ENCODE data around the gene GATA2.

Gene GATA2

DNA sequence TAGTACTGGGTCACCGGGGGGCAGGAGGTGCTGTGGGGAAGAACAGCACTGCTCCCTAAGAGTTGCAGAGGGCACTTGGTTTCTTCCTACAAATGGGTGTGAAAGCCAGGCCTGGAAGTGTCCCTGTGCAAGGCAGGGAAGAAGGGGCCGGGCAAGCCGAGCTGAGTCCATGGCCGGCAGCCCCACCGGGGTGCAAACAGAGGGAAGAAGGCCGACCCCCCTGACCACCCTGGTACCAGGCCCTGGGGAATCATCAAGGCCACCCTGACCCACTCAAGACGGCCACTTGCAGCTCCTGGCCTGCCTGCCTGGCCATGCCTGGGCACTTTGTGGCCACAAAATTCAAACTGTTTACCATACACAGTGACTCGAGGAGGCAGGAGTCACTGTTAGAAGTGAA lies 17.6 kb downstream of the GATA2 start:
- FAIRE-seq: no peak
- no peak for DNase-seq (ENCODE audit: low spot score)

DNA sequence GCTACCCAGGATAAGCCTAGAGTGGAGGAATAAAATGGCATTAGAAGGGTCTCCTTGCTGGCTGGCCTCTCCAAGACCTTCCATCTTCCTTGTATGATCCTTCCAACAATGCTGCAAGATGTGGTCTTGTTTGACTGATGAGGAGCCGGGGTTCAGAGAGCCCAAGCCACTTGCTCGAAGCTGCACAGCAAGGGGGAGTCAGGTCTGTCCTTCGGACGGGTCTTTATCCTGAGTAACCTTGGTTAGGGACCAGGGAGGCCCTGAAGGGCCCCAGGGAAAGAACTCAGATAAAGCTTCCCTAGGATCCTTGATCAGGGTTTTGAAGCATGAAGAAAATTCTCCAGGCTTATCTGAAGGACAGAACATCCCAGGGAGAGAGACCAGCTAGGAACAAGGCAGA lies 19.3 kb downstream of the GATA2 start:
- DNase-seq (ENCODE audit: low spot score) (no peak), FAIRE-seq (no peak)

DNA sequence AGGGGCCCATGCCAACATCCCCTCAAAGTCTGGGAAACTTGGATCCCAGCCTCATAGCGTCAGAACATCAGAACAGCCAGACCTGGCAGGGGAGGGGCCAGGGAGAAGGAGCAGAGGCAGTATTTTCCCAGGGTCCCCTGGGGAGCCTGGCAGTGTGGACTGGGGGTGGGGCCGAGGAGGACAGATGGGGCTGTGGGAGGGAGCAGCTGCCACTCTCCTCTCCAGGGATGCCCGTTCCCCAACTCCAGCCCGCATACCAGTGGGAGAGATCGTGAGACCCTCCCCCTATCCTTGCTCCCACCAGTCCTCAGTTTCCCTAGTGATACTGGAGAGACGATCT lies 19.9 kb downstream of the GATA2 start:
- DNase-seq (ENCODE audit: low spot score): no peak
- no peak for FAIRE-seq

DNA sequence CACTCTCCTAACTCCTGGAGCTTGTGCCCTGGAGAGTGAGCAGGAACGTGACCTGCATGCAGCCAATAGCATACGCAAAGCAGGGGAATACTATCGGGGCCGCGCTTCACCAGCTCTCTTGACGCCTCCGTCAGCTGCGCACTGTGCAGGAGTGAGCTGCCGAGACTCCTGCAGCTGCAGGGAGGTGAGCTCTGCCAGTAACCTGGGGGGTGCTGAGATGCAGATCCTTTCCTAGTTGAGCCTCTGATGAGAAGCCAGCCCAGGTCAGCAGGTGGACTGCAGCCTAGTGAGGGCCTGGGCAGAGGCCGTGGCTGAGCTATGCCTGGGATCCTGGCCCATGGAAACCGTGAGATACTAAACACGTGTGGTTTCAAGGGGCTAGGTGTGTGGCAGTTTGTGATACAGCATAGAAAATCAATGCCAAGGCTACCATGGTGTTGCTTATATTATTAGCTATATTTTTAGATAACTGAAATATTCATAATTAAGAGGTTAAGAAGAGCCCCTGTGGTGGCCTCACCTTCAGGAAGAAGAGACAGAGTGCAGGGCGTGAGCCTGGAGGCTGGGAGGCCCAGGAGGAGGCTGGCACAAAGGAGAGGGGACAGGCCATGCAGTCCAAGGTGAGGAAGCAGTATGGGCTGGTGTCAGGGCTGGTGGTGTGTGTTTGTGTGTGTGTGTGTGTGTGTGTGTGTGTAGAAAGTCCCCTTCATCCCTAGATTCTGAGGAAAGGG lies 20.4 kb downstream of the GATA2 start:
- no peak for FAIRE-seq
- DNase-seq (ENCODE audit: low spot score): no peak

DNA sequence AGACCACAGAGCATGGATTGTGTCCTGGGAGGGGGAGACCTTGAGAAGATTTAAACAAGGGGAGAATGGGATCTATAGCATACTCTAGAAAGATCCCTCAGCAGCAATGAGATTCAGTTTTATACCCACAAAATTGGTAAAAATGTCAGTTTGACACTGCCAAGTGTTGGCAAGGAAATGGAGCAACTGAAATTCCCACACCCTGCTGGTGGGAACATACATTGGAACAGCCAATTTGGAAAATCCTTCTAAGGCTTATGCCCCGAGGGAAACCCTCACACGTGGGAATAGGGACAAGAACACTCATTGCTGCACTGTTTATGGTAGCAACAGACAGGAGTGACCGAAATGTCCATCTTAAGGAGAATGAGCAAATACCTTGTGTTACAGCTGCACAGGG lies 21.3 kb downstream of the GATA2 start:
- FAIRE-seq: no peak

DNA sequence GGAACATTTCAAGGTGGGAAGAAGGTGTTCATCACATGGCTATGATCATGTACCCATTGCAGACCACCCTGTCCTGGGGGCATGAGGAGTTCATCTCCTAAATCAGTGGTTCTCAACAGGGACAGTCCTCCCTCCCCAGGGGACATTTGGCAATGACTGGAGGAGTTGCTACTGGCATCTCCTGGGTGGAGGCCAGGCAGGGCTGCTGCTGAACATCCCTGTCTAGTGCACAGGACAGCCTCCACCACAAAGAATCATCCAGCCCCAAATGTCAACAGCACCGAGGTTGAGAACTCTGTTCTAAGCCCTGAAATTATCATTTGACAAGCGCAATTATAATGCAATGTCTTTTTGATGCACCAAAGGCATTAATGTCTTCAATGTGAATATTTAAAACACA lies 21.9 kb downstream of the GATA2 start:
- FAIRE-seq (no peak), DNase-seq (ENCODE audit: low spot score) (no peak)

More for the DNA sequence above, 21.3 kb downstream of the GATA2 start:
- no peak for DNase-seq (ENCODE audit: low spot score)

DNA sequence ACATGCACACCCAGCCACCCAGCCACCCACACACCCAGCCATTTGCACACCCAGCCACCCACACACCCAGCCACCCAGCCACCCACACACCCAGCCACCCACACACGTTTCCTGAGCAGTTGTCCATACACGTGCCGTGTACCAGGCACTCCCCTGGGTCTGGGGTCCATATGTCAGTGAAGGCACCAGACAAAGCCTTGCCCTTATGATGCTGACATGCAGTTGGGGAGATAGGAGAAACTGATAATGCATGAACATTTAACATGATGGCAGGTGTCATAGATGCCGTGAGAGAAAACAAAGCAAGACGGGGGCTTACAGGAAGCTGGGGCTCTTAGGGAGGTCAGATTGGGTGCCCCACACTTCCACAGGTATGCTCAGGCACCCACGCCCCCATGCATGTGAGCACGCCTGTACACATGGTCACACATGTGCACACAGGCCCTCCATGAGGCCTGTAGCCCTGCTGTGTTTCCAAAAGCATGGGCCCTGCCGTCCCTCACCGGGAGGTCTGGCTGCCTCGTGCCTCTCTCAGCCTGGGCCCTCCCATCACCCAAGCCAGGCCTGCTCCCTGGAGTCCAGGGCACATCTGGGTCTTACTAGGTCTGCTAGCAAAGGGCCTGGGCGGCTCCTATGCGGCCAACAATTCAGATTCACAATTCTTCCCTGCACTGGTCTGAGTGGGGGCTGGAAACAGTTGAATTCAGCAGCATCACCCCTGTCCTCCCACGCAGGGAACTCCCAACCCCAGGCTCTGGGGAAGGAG lies 22.7 kb downstream of the GATA2 start:
- DNase-seq (ENCODE audit: low spot score) (no peak), FAIRE-seq (no peak)

DNA sequence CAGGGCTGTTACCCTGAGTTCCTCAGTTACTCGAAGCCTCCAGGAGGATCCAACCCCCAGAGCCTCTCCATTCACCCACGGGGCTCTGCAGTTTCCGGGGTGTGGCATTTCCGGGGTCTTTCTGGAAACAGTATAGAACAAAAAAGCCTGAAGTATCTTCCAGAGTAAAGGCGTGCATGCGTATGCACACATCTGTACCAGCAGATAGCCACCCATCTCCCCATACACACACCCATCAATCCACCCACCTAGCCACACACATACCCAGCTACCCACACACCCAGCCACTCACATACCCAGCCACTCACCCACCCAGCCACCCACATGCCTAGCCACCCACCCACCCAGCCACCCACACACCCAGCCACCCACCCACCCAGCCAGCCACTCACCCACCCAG lies 23.4 kb downstream of the GATA2 start:
- FAIRE-seq: no peak

DNA sequence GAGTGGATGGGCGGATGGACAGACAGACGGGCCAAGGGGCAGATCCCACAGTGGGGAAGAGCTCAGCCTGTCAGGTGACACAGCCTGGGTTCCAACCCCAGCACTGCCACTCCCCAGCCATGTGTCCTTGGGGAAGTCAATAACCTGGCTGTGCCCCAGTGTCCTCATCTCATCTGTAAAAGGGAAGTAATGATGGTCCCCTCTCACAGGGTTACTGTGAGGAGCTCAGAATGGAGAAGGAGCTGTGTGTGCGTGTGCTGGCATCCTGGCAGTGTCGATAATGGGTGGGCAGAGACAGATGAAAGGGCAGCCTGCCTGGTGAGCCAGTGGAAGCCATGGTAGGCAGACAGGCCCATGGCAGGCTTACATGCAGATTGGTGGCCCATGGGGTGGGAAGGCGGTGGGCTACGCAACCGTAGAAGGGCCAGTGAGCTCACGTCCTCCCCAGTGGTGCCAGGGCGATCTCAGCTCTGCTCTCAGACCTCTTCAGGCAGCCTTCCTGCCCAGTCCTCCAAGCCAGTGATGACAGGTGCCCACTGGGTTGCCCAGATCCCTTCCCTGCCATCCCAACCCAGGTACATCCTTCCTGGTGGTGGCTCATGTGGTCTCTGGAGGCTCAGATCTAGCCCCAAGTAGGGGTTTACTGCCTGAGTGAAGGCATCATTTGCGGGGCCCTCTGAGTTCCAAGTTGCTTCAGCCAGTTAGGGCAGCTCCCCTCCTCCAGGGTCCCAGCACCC lies 24.0 kb downstream of the GATA2 start:
- peak; percentile 46 for FAIRE-seq

More for the DNA sequence above, 23.4 kb downstream of the GATA2 start:
- no peak for DNase-seq (ENCODE audit: low spot score)

DNA sequence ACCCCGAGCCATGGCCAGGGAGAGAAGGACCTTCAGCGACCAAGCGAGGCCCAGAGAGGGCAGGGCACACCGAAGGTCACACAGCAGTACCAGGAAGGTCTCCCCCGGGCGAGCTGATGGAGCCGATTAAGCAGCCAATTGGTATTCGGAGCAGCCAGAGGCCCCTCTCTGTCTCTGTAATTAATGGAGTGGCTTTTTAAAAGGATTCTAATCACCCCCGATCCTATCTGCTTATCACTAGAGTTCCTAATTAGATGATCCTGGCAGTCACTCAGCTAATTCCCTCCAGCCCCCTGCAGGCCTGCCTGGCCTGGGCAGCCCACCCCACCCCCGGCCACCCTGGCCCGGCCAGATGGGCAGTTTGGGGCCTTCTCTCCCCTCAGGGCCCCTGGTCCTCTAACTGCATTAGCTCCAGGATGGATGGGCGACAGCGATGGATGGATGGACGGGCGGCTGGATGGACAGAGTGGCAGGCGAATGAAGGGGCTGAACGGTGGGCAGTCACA lies 24.7 kb downstream of the GATA2 start:
- DNase-seq (ENCODE audit: low spot score) (no peak), FAIRE-seq (no peak)

More for the DNA sequence above, 24.0 kb downstream of the GATA2 start:
- no peak for DNase-seq (ENCODE audit: low spot score)

DNA sequence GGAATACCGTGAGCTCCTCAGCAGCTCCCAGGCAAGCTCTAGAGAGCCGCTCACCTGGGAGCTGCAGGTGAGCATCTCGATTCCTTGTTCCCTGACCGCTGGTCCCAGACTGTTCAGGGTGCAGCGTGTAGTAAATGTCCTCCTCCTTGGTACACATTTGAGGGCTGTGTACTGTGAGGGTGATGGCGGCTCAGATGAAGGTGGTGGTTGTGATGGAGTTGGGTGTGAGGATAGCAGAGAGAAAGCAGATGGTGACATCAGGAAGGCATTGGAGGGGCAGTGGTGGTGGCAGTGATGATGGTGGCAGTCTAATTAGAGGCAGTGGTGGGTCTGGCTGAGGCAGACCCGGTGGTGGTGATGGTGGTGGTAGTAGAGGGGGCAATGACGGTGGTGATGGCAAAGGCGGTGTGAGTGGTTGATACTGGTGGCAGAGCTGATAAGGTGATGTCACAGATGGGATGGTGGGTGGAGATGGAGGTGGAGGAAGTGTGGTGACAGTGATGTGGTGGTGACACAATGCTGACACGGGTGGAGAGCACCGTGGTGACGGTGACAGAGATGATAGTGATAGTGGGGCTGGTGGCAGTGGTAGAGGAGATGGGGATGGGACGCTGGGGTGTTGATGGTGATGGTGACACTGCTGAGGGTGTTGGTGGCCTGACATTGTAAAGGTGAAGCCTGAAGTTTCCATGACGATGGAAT lies 26.0 kb downstream of the GATA2 start, which contains the start of gene DNAJB8:
TSS of gene DNAJB8 (minus strand) at position 51 of the 702 bp plus-strand sequence. CDS start 3,645 bp downstream, outside the sequence.
- no peak for FAIRE-seq
- no peak for DNase-seq (ENCODE audit: low spot score)

DNA sequence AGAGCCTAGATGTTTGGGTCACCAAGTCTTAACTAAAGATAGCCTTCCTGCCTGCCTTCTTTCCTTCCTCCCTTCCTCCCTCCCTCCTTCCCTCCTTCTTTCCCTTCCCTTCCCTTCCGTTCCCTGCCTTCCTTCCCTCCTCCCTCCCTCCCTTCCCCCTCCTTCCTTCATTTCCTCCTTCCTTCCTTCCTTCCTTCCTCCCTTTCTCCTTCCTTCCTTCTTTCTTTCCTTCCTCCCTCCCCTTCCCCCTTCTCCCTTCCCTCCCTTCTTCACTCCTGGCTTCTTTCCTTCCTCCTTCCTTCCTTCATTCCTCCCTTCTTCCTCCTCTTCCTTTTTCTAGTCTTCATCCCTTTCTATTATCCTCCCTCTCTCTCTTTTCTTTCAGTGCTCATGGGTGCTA lies 28.3 kb downstream of the GATA2 start:
- DNase-seq (ENCODE audit: low spot score): no peak
- FAIRE-seq: no peak

DNA sequence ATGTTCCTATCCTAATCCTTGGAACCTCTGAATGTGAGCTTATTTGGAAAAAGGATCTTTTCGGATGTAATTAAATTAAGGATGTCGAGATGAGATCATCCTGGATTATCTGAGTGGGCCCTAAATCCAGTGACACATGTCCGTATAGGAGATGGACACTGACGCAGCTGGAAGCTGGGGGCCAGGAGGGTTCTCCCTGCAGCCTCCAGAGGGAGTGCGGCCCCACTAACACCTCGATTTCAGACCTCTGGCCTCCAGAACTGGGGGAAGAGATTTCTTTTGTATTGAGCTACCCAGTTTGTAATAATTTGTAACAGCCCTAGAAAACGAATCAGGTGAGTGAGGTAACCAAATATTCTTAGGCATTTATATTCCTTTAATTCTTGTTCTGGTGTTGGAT lies 28.8 kb downstream of the GATA2 start:
- DNase-seq (ENCODE audit: low spot score) (no peak), FAIRE-seq (no peak)

DNA sequence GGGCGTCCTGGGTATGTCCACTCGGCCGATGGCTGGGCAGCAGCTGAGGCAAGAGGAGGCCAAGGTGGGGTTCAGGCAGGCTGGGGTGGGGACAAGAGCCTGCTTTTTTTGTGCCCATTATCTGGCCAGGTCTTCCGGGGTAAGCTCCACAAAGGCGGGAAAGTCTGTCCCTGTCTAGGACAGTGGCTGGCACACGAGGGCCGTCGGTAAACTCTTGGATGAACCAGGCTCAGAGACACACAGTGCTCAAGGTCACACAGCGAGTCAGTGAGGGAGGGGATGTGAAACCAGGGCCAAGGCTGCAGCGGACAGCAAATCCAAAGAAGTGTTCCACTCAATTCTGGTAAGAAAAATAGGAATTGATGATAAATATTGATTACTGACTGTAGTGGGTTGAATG lies 29.2 kb downstream of the GATA2 start:
- no peak for DNase-seq (ENCODE audit: low spot score)
- no peak for FAIRE-seq

DNA sequence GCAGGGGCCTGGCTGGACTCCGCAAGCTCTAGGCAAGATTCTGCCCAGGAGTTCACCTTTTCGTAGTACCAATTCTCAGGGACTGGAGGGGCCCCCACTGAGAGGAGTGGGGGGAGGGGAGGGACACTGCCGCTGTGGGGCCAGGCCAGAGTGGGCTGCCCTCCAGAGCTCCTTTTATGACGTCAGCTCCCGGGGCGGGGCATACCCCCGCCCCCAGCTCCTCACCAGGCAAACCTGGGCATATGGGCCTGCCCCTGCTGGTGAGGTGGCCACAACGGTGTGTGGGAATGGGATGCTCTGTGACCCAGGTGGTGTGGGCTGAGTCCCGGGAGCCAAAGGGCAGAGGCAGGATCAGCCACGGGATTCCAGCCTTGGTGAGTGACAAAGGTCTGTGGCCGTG lies 29.6 kb downstream of the GATA2 start:
- DNase-seq (ENCODE audit: low spot score) (no peak), FAIRE-seq (no peak)

DNA sequence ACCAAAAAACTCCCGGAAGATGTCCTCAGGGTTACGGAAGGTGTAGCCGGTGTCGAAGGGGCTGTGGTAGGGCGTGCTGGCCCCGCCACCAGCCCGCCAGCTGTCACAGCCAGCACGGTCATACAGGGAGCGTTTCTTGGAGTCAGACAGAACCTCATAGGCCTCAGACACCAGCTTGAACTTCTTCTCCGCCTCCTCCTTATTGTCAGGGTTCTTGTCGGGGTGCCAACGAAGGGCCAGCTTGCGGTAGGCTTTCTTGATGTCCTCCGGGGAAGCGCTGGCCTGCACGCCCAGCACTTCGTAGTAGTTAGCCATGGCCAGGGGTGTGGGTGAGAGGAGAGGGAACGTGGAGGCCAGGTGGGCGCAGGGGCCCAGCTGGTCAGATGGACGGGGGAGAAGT lies 30.1 kb downstream of the GATA2 start:
- FAIRE-seq (no peak), DNase-seq (ENCODE audit: low spot score) (no peak)

DNA sequence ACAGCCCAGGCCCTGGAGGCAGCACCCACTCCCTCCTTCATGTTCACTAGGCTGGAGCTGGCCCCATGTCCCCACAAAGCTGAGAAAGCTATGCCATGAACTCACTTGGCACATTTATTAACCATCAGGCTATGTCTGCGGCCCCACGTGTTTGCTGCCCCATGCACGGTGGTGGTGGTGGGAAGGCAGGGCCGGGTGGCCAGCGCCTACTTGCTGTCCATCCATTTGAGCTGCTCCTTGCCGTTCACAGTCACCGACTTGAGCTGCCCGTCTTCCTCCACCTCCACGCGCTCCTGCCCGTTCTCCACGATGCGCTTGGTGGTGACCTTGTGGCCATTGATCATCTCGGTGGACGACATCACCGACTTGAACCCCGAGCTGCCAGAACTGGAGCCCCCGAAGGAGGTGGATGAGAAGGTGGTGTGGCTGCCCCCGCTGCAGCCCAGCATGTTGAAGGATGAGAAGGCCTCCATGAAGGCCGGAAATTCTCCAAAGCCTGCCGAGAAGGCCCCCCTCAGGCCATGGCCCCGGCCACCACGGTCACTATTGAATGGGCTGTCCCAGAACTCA lies 30.6 kb downstream of the GATA2 start:
- no peak for FAIRE-seq

DNA sequence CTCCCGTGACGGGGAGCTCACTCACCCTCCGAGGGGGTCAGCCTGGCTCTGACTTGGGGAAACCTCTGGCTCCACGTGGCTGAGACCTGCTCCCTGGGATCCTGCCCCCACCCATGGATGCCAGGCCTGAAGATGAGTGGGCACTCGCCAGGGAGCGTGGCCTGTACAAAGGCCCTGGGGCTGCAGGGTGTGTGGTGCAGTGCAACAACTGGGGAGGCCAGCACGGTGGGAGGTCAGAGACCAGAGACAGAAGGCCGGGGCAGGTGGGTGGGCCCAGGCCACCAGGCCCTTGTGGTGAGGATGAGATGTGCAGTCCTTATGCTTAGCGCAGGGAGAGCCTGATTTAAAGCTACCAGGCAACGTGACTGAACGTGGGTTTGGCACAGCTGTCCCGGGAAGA lies 31.3 kb downstream of the GATA2 start:
- no peak for DNase-seq (ENCODE audit: low spot score)
- no peak for FAIRE-seq

More for the DNA sequence above, 30.6 kb downstream of the GATA2 start:
- no peak for DNase-seq (ENCODE audit: low spot score)

DNA sequence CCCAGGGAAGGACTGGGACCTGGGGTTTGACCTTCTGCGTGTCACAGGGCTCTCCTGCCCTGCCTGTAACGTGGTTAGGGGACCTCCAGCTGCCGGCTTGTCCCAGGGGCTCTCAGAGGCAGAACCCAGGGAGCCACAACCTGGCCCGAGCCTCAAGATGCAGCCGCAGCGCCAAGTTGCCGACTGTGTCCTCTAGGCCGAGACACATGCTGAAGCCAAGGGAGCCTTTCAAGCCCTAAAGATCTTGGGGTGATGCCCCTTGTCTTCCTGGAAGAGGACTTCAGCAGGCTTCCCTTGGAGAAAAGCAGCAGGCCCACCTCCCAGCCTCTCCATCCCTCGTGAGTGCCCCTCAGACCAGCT lies 33.6 kb downstream of the GATA2 start:
- no peak for FAIRE-seq
- DNase-seq (ENCODE audit: low spot score): no peak

DNA sequence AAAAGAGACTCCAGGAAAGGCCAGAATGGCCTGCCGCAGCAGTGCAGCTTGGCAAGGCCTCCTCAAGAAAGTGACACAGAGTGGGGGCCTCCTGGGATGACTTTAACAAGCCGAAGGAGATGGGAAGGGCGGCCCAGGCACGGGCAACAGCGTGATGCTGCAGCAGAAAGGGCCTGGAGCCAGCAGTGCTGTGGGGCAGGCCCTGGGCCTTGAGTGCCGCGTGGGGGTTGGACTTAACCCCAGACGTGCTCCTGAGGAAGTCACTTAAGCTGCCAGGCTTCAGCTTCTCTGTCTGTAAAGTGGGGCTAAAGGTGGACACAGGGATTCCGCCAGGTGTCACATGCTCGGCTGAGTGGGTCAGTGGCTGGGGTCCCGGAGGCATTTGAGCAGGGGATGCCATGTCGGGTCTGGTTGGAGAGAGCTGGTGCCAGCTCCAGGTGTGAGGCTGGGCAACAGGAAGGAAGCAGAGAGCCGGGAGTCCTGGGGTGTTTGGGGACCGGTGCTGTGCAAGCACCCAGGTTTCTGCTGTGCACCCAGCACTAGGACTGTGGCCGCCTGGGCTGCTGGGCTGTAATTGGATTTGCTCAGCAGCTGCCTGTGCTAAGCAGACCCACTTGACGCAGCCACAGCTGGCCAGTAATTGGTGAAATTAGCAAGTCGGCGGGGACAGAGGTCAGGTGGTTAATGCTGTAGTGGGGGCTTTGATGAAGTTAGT lies 34.1 kb downstream of the GATA2 start:
- FAIRE-seq (no peak), DNase-seq (ENCODE audit: low spot score) (no peak)

All from urothelium cell line (cell line).